Activated CD4-positive, alpha-beta T cell treated with anti-CD3 and anti-CD28 coated beads, Interleukin-2, amount 50 U/mL, for 1 hour (primary cell): ENCODE measurements around the gene TEN1.
"Not testable (repeated sequence)": the region's sequence is repeated elsewhere in the genome, so short reads cannot be mapped to it uniquely, and the experiment has no call there.

Experiments
- DNase-seq: peaks from one replicate; pipeline ENCODE4 v3.0.0-alpha.2; 2020

TEN1 gene, protein sequence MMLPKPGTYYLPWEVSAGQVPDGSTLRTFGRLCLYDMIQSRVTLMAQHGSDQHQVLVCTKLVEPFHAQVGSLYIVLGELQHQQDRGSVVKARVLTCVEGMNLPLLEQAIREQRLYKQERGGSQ

GRCh38 chr17:75978938-75979704, at the start of gene TEN1, which contains the start of gene ACOX1:
Gene TEN1, plus strand, starts transcription at chr17:75979240. Its CDS starts 6,953 bp downstream, at chr17:75986193.
Gene ACOX1, minus strand, starts transcription at chr17:75979166. Its CDS starts 93 bp downstream, at chr17:75979073.
- DNase-seq, result peak; percentile 94

DNA sequence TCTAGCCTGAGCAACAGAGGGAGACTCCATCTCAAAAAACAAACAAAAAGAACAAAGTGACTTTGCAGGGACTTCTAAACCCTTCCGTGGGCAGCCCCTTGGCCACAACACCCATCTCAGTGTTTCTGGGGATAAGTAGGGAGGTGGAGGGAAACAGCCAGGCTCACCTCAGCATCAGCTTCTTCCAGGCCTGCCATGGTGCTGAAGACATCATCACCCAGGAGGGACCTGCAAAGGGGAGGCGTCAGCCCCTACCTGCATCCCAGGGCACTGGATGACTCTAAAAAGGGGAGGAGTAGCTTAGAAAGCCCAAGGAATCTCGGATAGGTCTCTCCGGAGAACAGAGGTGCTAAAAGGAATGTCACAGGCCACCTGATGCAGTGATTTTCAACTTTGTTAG, 48.0 kb upstream of the TEN1 start:
- no peak for DNase-seq

GRCh38 chr17:75932852-75933251, 46.2 kb upstream of the TEN1 start:
- no peak for DNase-seq

DNA sequence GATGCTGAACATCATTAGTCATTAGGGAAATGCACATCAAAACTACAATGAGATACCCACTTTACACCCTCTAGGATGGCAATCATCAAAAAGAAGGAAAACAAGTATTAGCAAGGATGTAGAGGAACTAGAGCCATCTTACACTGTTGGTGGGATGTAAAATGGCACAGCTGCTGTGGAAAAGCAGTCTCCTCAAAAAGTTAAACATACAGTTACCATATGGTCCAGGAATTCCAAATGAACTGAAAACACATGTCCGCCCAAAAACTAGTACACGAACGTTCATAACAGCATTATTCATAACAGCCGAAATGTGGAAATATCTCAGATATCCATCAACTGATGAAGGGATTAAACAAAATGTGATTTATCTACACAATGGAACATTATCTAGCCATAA, 45.2 kb upstream of the TEN1 start:
- DNase-seq, result no peak

GRCh38 chr17:75937652-75938051, 41.4 kb upstream of the TEN1 start:
- no peak for DNase-seq

- DNase-seq, result peak; percentile 85
Measured at GRCh38 chr17:75940727-75941441, 38.2 kb upstream of the TEN1 start, which contains the start of gene FBF1. Gene FBF1, minus strand, starts transcription at chr17:75941042. Its CDS starts 2,893 bp downstream, at chr17:75938149.

- no peak for DNase-seq
Measured at GRCh38 chr17:75941442-75941819, 37.6 kb upstream of the TEN1 start.

DNA sequence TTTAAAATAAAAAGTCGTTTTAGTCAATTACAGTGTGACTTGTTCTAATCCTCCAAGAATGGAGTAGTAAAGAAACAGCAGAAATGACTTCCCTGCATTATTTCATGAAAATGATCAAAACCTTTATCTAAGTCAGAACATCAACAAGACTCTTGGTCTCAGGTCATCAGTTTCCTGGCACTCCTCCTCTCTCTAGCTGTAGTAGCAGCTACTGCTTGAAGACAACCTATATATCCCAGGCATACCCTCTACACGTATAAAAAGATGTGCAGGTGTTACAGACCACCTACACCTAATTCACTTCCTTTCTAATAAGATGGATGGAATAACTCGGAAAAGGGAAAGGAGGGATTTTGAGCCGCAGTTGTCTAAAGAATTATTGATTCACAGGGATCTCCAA, 36.6 kb upstream of the TEN1 start:
- no peak for DNase-seq

DNA sequence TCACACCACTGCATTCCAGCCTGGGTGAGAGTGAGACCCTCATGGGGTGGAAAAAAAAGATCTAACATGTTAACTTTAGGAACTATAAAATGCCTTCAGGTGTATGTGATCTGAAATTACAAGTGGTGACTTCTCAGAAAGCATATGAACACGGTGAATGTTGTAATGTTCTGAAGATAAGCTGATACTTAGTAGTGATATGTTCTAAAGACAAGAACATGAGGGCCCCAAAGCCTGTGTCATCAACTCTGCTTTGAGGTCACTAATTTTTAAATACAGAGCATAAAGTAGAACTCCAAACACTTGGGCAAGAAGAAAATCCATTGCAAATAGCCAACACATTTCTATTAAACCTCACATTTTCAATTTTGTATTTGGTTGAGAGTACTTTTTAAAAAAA, 35.5 kb upstream of the TEN1 start:
- DNase-seq, result no peak

DNA sequence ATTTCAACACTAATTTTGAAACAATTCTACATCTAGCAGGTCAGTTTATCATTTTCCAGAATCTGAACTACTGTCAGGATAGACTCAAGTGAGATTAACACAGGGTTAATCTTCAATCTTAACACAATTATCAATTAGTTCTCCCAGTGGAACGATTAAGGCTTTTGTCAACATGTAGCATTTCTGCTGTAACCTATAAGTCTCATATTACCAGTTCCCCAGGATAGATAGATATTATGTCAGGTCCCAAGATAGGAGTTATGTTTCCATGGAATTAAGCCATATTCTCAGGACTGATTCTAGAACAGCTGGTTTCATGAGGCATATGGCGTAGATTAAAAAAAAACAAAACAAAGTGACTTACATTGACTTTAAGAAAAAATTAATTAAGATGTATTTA, 33.8 kb upstream of the TEN1 start:
- DNase-seq, result no peak

- no peak for DNase-seq
Measured at GRCh38 chr17:75950421-75950820, 28.6 kb upstream of the TEN1 start.

GRCh38 chr17:75950855-75951554, 28.0 kb upstream of the TEN1 start:
- DNase-seq, result no peak

DNA sequence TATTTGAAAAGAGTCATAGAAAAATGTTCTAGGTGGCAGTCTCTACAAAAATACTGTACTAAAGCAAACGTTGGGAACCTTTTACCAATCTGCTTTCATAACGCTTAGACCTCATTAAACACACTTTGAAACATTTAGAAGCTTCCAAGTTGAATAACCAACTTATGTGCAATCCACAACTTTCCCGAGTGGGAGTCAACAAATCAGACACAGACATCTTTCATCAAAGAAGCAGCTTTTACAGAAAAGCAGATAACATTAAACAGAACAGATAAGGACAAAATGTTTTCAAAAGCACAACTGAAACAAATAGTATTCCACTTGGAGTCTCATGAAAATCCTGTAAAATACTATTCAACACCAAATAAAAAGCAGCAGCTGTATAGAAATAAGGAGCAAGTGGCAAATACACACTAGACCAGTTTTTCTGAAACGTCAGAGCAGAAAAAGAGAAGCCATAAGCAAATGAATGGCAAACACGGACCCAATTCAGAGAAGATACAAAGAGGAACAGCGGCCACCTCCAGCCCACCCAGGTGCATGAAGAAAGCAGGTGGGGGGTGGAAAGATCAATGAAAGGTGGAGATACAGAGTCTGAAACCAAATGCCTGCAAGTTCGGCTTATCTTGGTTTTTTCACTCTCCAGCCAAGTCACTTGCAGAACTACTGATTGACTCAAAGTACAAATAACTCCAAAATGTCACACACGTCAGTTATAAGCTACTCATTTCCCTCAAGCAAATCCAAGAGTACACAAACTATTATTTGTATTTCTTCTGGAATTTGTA, 19.8 kb upstream of the TEN1 start:
- DNase-seq, result no peak

DNA sequence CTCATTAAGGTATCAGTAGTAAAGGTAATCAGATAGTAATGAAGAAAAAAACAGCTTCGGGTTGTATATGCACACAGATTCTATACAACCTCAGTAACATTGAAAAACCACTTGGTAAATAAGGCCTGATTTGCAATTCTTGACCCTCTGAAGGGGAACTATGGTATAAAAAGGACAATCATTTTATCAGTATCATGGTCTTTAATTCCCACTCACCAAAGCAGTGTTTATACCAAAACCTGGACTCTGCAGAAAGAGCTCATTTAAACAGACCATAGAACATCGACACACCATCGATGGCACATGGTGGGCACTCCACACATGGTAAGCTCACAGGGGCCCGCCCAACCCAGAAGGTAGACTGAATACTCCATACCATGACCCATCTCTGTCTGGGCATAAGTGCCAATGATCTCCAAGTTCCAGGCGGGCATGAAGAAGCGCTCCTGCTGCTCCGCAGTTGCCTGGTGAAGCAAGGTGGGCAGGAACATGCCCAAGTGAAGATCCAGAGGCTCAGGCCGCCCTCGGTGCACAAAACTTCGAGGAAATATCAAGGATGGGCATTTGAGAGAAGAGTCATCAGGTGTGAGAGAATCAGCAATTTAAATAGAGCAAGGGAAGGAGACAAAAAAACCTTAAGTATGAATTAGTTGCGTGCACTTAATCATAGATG, 19.1 kb upstream of the TEN1 start:
- DNase-seq, result no peak

GRCh38 chr17:75965468-75965867, 13.6 kb upstream of the TEN1 start:
- no peak for DNase-seq

DNA sequence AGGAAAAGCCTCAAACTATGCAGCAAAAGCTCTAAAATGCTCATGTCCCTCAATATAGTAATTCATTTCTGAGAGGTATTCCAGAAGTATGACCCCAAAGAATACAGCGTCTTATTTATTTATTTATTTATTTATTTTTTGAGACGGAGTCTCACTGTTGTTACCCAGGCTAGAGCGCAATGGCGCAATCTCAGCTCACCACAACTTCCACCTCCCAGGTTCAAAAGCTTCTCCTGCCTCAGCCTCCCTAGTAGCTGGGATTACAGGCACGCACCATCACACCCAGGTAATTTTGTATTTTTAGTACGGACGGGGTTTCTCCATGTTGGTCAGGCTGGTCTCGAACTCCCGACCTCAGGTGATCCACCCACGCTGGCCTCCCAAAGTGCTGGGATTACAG, 10.0 kb upstream of the TEN1 start:
- not testable (repeated sequence) for DNase-seq

GRCh38 chr17:75970011-75970523, 9.0 kb upstream of the TEN1 start:
- no peak for DNase-seq

DNA sequence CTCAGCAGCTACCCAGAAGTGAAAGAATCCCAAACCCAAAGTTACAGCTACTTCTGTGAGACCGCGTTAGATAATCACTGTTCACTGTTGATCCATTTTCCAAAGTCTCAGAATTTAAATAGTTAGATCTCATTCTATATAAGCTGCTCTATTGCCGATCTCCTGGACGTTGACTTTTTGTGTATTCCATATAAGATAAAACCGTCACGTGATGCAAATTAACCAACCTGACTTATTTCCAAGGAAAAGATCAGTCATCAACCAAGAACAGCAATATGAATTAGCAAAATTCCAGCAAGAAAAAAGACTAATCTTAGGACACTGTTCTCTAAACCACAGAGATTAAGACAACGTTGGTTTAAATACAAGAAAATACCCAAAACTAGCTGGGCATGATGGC, 8.4 kb upstream of the TEN1 start:
- DNase-seq, result no peak

DNA sequence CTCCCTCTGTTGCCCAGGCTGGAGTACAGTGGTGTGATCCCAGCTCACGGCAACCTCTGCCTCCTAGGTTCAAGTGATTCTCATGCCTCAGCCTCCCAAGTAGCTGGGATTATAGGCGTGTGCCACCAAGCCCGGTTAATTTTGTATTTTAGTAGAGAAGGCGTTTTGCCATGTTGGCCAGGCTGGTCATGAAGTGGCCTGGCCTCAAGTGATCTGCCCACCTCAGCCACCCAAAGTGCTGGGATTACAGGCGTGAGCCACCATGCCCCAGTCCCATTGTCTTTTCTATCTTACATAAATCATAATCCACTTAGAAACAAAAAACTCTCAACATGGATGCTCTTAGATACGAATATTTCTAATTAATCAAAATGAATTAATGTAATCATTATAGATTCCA, 3.9 kb upstream of the TEN1 start:
- not testable (repeated sequence) for DNase-seq

DNA sequence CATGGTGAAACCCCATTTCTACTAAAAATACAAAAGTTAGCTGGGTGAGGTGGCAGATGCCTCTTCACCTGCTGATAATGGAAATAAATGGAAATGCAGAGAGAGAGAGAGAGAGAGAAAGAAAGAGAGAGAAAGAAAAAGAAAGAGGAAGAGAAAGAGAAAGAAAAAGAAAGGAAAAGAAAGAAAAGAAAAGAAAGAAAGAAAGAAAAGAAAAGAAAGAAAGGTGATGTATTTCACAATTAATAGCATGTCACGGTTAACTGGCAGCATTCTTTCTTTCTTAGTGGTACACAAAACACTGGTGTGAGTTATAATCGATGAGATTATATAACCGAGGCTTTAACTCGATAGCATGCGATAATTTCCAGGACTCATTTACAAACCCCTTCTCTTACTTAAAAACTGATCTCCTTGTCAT, 3.3 kb upstream of the TEN1 start:
- DNase-seq, result no peak

GRCh38 chr17:75976175-75976848, 2.7 kb upstream of the TEN1 start:
- DNase-seq, result no peak
